ENCODE measurements around the gene TMEM213. TPM values are rescaled to one million over a fixed set of nuclear protein-coding genes. Genes with fewer than 3 reads are reported as not detected.

The TMEM213 gene
- total and polyA plus RNA-seq, 2 of the 8 experiments (the other 6 are each of a cell fraction or from before 2014, with no cell fraction given), result 0.21 to 0.67 TPM

GRCh38 chr7:138869353-138869752 lies 71.6 kb downstream of the TMEM213 start:
- H2BK120ac ChIP-seq (replicated peaks; ENCODE audit: low read depth, low read length), result no peak overlapping the region
- no peaks in the 10 kb centered on the region for H3K4me1 ChIP-seq (replicated peaks in 1 of 4; ENCODE audit: control insufficient read depth in 3 of 4, insufficient read depth in 4 of 4, low read length in 3 of 4)
- H3K14ac ChIP-seq (ENCODE audit: insufficient read length), result no peak overlapping the region
- H3K4me2 ChIP-seq (ENCODE audit: insufficient read depth in 1 of 2, low read depth in 2 of 2, low read length in 2 of 2), result no peak overlapping the region
- H3K27me3 ChIP-seq (replicated peaks in 1 of 4; ENCODE audit: control insufficient read depth in 3 of 4, extremely low read depth in 1 of 4, insufficient read depth in 3 of 4, low read length in 3 of 4), result no peaks in the 10 kb centered on the region
- no peak overlapping the region for H4K5ac ChIP-seq (ENCODE audit: insufficient read length, low read depth, low read length)
- DNase-seq (ENCODE audit: low read depth in 1 of 2, low spot score in 2 of 2), result no peak
- ChIA-PET CTCF (ENCODE audit: partially characterized antibody) (interaction anchor here (0.6 kb wide), 1 partner anchor 45 kb away, joined by 3 read pairs; no protein-coding TSS in a partner anchor), POLR2A (ENCODE audit: partially characterized antibody) (no interaction called here)
- H2AK5ac ChIP-seq (ENCODE audit: low read depth, low read length), result no peak overlapping the region
- H3K56ac ChIP-seq (replicated peaks; ENCODE audit: insufficient read length, low read depth, low read length), result no peak overlapping the region
- no peak overlapping the region for H2BK5ac ChIP-seq (ENCODE audit: low read depth, low read length)
- no peak for FAIRE-seq
- no peaks in the 10 kb centered on the region for H4K20me1 ChIP-seq (replicated peaks in 1 of 2; ENCODE audit: control insufficient read depth in 1 of 2, insufficient read depth in 2 of 2, low read length in 2 of 2)
- no peak overlapping the region for H3K4me3 ChIP-seq (ENCODE audit: extremely low read depth in 1 of 4, insufficient read depth in 2 of 4, low read depth in 3 of 4, low read length in 4 of 4)
- H2BK15ac ChIP-seq (ENCODE audit: low read length), result no peak overlapping the region
- TF ChIP-seq TAF1 (IDR thresholded peaks at IDR 0.05; ENCODE audit: low read depth, low read length) (no peak), TAF7 (optimal IDR thresholded peaks at IDR 0.05; ENCODE audit: borderline replicate concordance, low read depth, low read length) (no peak), CBX8 (IDR thresholded peaks at IDR 0.05; ENCODE audit: borderline replicate concordance, low read depth, low read length) (no peak), RFX5 (IDR thresholded peaks at IDR 0.05; ENCODE audit: borderline replicate concordance, low read depth, low read length) (no peak), NRF1 (IDR thresholded peaks at IDR 0.05; ENCODE audit: low read depth, low read length) (no peak), TBP (IDR thresholded peaks at IDR 0.05; ENCODE audit: low read depth, low read length) (no peak), YY1 (IDR thresholded peaks at IDR 0.05; ENCODE audit: low read depth, low read length) (no peak)
- 96% methylated on average over 30 of the region's 30 CpGs; no CpG with 5 or more reads in 1 of the 2 experiments for WGBS, 2 experiments (ENCODE audit: extremely low coverage in 1 of 2, insufficient coverage in 1 of 2, insufficient read length in 1 of 2, insufficient replicate concordance in 2 of 2, low coverage in 1 of 2, low lambda C conversion rate in 2 of 2, missing lambda C conversion rate in 1 of 2)
- no peak overlapping the region for H3K23ac ChIP-seq (ENCODE audit: insufficient read length)
- no peak overlapping the region for H3K9ac ChIP-seq (replicated peaks in 1 of 4; ENCODE audit: extremely low read depth in 1 of 4, low read depth in 3 of 4, low read length in 3 of 4)
- no peaks in the 10 kb centered on the region for H3K79me2 ChIP-seq (ENCODE audit: control insufficient read depth in 1 of 2, insufficient read depth in 2 of 2, low read length in 2 of 2)
- no peak overlapping the region for H2BK20ac ChIP-seq (ENCODE audit: low read length)
- H3K27ac ChIP-seq (ENCODE audit: low read depth, low read length), result no peak overlapping the region
- peaks cover 3 to 15% (median 9%) of the 10 kb centered on the region in 4 experiments; a peak in 5 of 8 replicates for H3K36me3 ChIP-seq (ENCODE audit: control insufficient read depth in 2 of 4, insufficient read depth in 4 of 4, low read length in 3 of 4)
- no peaks in the 10 kb centered on the region for H3K9me3 ChIP-seq (ENCODE audit: insufficient read depth in 2 of 2, low read depth in 1 of 2, low read length in 1 of 2)
- H3K79me1 ChIP-seq (ENCODE audit: low read depth, low read length), result no peaks in the 10 kb centered on the region
- H2BK12ac ChIP-seq (ENCODE audit: low read depth, low read length), result no peak overlapping the region
- no peak overlapping the region for H4K91ac ChIP-seq (replicated peaks; ENCODE audit: insufficient read length, low read length)
- peak overlapping the region; percentile 11; the same call in 1 of the 2 replicates for H4K8ac ChIP-seq (ENCODE audit: extremely low read depth, insufficient read depth, low read length)
- no peak overlapping the region for H2AFZ ChIP-seq (ENCODE audit: low read length)
- no peak overlapping the region for H3K18ac ChIP-seq (ENCODE audit: extremely low read depth, low read length)
- H3K23me2 ChIP-seq (ENCODE audit: low read depth, low read length), result no peaks in the 10 kb centered on the region
- H3K4ac ChIP-seq (replicated peaks; ENCODE audit: insufficient read length, low read depth, low read length), result no peak overlapping the region

Measured in H1 (cell line).